ENCODE results near the gene SSC5D. TPM values are rescaled to one million over a fixed set of nuclear protein-coding genes. Genes with fewer than 3 reads are reported as not detected.

SSC5D gene
- total and polyA plus RNA-seq, 9 of the 15 experiments (the other 6 are each of a cell fraction or from before 2014, with no cell fraction given): 0.04 to 0.71 (median 0.14) TPM; not detected in 2

- TF ChIP-seq MEF2A (IDR thresholded peaks at IDR 0.05; ENCODE audit: control insufficient read depth, low read depth, low read length) (no peak), NFIC (IDR thresholded peaks at IDR 0.05) (peak; percentile 83), GMEB1 (CRISPR knock-in tag; IDR thresholded peaks at IDR 0.05) (peak; percentile 100), MAFF (IDR thresholded peaks at IDR 0.05; ENCODE audit: low read length) (no peak), SP2 (IDR thresholded peaks at IDR 0.05; ENCODE audit: extremely low read depth, low read depth, low read length, poor library complexity, severe bottlenecking) (peak; percentile 53), ZNF511 (CRISPR knock-in tag; IDR thresholded peaks at IDR 0.05) (peak; percentile 96), CBFA2T2 (conservative IDR thresholded peaks at IDR 0.05) (no peak), NBN (IDR thresholded peaks at IDR 0.05; ENCODE audit: low read depth) (peak; percentile 50; the same call in 1 of the 2 replicates), HEY1 (CRISPR knock-in tag; IDR thresholded peaks at IDR 0.05; ENCODE audit: borderline replicate concordance) (no peak), ZNF407 (IDR thresholded peaks at IDR 0.05; ENCODE audit: low read depth) (no peak)
- TF ChIP-seq, protein P1, sequence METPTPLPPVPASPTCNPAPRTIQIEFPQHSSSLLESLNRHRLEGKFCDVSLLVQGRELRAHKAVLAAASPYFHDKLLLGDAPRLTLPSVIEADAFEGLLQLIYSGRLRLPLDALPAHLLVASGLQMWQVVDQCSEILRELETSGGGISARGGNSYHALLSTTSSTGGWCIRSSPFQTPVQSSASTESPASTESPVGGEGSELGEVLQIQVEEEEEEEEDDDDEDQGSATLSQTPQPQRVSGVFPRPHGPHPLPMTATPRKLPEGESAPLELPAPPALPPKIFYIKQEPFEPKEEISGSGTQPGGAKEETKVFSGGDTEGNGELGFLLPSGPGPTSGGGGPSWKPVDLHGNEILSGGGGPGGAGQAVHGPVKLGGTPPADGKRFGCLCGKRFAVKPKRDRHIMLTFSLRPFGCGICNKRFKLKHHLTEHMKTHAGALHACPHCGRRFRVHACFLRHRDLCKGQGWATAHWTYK (CRISPR knock-in tag; IDR thresholded peaks at IDR 0.05): peak; percentile 47
- TF ChIP-seq, protein P2, sequence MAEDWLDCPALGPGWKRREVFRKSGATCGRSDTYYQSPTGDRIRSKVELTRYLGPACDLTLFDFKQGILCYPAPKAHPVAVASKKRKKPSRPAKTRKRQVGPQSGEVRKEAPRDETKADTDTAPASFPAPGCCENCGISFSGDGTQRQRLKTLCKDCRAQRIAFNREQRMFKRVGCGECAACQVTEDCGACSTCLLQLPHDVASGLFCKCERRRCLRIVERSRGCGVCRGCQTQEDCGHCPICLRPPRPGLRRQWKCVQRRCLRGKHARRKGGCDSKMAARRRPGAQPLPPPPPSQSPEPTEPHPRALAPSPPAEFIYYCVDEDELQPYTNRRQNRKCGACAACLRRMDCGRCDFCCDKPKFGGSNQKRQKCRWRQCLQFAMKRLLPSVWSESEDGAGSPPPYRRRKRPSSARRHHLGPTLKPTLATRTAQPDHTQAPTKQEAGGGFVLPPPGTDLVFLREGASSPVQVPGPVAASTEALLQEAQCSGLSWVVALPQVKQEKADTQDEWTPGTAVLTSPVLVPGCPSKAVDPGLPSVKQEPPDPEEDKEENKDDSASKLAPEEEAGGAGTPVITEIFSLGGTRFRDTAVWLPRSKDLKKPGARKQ (CRISPR knock-in tag; IDR thresholded peaks at IDR 0.05): no peak; the same call in 1 of the 2 replicates
- TF ChIP-seq, protein P3, sequence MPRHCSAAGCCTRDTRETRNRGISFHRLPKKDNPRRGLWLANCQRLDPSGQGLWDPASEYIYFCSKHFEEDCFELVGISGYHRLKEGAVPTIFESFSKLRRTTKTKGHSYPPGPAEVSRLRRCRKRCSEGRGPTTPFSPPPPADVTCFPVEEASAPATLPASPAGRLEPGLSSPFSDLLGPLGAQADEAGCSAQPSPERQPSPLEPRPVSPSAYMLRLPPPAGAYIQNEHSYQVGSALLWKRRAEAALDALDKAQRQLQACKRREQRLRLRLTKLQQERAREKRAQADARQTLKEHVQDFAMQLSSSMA (CRISPR knock-in tag; IDR thresholded peaks at IDR 0.05): no peak
These were observed 12.0 kb upstream of the SSC5D start, which contains the start of gene ZNF628 (continued) for GRCh38 chr19:55476100-55476775.
